ENCODE results near the gene LDLRAD4.

The LDLRAD4 gene

DNA sequence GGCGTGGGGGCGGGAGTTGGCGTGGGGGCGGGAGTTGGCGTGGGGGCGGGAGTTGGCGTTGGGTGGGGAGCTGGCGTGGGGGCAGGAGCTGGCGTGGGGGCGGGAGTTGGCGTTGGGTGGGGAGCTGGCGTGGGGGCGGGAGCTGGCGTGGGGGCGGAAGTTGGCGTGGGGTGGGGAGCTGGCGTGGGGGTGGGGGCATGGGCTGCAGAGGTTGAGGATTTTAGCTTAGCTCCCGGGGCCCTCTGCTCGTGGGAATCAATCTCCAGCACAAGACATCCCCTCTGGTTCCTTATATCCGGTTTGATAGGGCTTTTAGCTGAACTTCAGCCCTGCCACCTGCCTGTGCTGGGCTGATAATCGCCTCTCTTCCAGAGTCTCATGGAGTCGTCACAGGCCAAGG, 177.0 kb downstream of the LDLRAD4 start:
- H3K79me2 ChIP-seq (ENCODE audit: insufficient read depth, low read depth): no peaks in the 10 kb centered on the region
- H3K36me3 ChIP-seq (ENCODE audit: insufficient read depth): no peaks in the 10 kb centered on the region
- TF ChIP-seq, protein P1, sequence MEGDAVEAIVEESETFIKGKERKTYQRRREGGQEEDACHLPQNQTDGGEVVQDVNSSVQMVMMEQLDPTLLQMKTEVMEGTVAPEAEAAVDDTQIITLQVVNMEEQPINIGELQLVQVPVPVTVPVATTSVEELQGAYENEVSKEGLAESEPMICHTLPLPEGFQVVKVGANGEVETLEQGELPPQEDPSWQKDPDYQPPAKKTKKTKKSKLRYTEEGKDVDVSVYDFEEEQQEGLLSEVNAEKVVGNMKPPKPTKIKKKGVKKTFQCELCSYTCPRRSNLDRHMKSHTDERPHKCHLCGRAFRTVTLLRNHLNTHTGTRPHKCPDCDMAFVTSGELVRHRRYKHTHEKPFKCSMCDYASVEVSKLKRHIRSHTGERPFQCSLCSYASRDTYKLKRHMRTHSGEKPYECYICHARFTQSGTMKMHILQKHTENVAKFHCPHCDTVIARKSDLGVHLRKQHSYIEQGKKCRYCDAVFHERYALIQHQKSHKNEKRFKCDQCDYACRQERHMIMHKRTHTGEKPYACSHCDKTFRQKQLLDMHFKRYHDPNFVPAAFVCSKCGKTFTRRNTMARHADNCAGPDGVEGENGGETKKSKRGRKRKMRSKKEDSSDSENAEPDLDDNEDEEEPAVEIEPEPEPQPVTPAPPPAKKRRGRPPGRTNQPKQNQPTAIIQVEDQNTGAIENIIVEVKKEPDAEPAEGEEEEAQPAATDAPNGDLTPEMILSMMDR (conservative IDR thresholded peaks at IDR 0.05; ENCODE audit: low read depth, low read length): no peak
- H3K4me2 ChIP-seq: no peak overlapping the region
- no peak overlapping the region for H3K4me3 ChIP-seq (IDR thresholded peaks at IDR 0.05; ENCODE audit: insufficient read depth, low read depth, low read length)
- H3K9ac ChIP-seq: no peak overlapping the region
- no peaks in the 10 kb centered on the region for H3K27me3 ChIP-seq (ENCODE audit: insufficient read depth, low read depth)
- H3K27ac ChIP-seq: no peak overlapping the region
- H4K20me1 ChIP-seq (ENCODE audit: insufficient read depth): no peaks in the 10 kb centered on the region
- H3K4me1 ChIP-seq (ENCODE audit: low read depth, poor library complexity, severe bottlenecking): no peaks in the 10 kb centered on the region
- H2AFZ ChIP-seq (ENCODE audit: low read depth): no peak overlapping the region

DNA sequence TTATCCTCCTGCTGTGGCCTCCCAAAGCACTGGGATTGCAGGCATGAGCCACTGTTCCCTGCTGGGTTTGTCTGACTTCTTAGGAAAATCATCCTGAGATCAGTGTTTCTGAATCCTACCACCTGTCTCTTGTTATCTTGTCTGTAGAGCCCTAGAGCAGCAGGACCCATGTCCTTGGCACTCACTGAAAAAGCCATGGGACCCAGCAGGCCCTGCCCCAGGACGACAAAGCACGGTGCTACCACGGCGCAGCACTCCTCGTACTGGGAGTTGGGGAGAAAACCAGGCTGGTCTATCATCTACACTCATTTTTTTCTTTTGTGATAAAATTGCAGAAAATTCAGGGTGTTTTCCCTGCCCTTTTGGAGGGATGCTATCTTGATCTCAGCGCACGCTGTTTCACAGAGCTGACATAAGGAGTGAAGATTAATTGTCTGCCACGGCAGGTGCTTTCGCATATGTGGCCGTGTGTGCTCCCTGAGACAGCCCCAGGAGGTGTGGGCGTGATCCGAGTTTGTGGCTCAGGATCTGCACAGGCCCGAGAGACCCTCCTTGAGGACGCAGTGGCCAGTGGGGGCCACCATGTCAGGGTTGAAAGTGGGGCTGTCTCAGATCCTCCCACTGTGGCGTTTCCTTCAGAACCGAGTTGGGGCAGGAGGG, 179.1 kb downstream of the LDLRAD4 start:
- TF ChIP-seq, protein P1 (conservative IDR thresholded peaks at IDR 0.05; ENCODE audit: low read depth, low read length): no peak
- Histone ChIP-seq H3K27ac (no peak overlapping the region), H2AFZ (ENCODE audit: low read depth) (no peak overlapping the region), H4K20me1 (ENCODE audit: insufficient read depth) (no peaks in the 10 kb centered on the region), H3K4me2 (no peak overlapping the region), H3K27me3 (ENCODE audit: insufficient read depth, low read depth) (no peaks in the 10 kb centered on the region), H3K4me1 (ENCODE audit: low read depth, poor library complexity, severe bottlenecking) (no peaks in the 10 kb centered on the region), H3K9ac (no peak overlapping the region), H3K36me3 (ENCODE audit: insufficient read depth) (no peaks in the 10 kb centered on the region), H3K79me2 (ENCODE audit: insufficient read depth, low read depth) (no peaks in the 10 kb centered on the region), H3K4me3 (IDR thresholded peaks at IDR 0.05; ENCODE audit: insufficient read depth, low read depth, low read length) (no peak overlapping the region)

DNA sequence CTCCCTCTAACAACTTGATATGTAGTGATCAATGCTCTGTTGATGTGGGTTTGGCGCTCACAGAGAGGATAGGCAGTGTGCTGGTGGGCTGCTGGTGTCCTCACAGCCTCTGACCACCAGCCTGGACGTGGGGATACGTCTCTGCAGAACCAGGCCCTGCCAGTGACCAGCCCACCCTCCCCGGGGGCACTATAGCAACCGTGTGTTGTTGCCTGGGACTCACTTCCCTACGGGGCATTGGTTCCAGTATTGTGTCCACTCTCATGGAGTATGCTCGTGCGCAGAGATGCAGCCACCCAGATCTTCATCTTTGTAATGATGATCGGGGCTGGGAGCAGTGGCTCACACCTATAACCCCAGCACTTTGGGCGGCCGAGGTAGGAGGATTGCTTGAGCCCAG, 180.1 kb downstream of the LDLRAD4 start:
- Histone ChIP-seq H3K27ac (no peak overlapping the region), H4K20me1 (ENCODE audit: insufficient read depth) (no peaks in the 10 kb centered on the region), H3K9ac (no peak overlapping the region), H2AFZ (ENCODE audit: low read depth) (no peak overlapping the region), H3K4me3 (IDR thresholded peaks at IDR 0.05; ENCODE audit: insufficient read depth, low read depth, low read length) (no peak overlapping the region), H3K36me3 (ENCODE audit: insufficient read depth) (no peaks in the 10 kb centered on the region), H3K4me1 (ENCODE audit: low read depth, poor library complexity, severe bottlenecking) (no peaks in the 10 kb centered on the region), H3K27me3 (ENCODE audit: insufficient read depth, low read depth) (no peaks in the 10 kb centered on the region), H3K79me2 (ENCODE audit: insufficient read depth, low read depth) (no peaks in the 10 kb centered on the region), H3K4me2 (no peak overlapping the region)
- TF ChIP-seq, protein P1 (conservative IDR thresholded peaks at IDR 0.05; ENCODE audit: low read depth, low read length): no peak

DNA sequence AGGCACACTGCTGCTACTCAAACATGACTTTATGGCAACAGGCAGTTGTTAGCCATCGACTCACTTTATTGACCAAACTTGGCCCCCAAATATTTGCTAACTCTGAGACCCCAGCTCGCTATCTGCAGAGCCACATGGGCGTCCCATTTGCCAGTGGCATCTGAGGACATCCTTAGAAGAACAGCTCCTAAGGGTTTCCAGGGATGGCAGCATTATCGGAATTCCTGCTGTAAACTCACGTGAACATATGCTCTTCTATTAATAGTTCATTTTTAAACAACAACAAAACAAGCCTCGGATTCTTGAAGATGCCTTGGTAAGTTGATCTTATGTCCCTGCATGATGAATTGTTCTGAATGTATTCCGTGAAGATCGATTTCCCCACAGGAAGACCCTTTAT, 181.0 kb downstream of the LDLRAD4 start:
- Histone ChIP-seq H3K79me2 (ENCODE audit: insufficient read depth, low read depth) (no peaks in the 10 kb centered on the region), H3K4me2 (no peak overlapping the region), H3K9ac (no peak overlapping the region), H3K4me1 (ENCODE audit: low read depth, poor library complexity, severe bottlenecking) (no peaks in the 10 kb centered on the region), H3K36me3 (ENCODE audit: insufficient read depth) (no peaks in the 10 kb centered on the region), H3K27me3 (ENCODE audit: insufficient read depth, low read depth) (no peaks in the 10 kb centered on the region), H2AFZ (ENCODE audit: low read depth) (no peak overlapping the region), H3K27ac (no peak overlapping the region), H4K20me1 (ENCODE audit: insufficient read depth) (no peaks in the 10 kb centered on the region), H3K4me3 (IDR thresholded peaks at IDR 0.05; ENCODE audit: insufficient read depth, low read depth, low read length) (no peak overlapping the region)
- TF ChIP-seq, protein P1 (conservative IDR thresholded peaks at IDR 0.05; ENCODE audit: low read depth, low read length): no peak
